ENCODE results near the gene TIE1. TPM values are rescaled to one million over a fixed set of nuclear protein-coding genes. Genes with fewer than 3 reads are reported as not detected.

Gene TIE1
- total and polyA plus RNA-seq, 2 of the 13 experiments (the other 11 are each of a cell fraction or from before 2014, with no cell fraction given) = 0.58 to 0.84 TPM

DNA sequence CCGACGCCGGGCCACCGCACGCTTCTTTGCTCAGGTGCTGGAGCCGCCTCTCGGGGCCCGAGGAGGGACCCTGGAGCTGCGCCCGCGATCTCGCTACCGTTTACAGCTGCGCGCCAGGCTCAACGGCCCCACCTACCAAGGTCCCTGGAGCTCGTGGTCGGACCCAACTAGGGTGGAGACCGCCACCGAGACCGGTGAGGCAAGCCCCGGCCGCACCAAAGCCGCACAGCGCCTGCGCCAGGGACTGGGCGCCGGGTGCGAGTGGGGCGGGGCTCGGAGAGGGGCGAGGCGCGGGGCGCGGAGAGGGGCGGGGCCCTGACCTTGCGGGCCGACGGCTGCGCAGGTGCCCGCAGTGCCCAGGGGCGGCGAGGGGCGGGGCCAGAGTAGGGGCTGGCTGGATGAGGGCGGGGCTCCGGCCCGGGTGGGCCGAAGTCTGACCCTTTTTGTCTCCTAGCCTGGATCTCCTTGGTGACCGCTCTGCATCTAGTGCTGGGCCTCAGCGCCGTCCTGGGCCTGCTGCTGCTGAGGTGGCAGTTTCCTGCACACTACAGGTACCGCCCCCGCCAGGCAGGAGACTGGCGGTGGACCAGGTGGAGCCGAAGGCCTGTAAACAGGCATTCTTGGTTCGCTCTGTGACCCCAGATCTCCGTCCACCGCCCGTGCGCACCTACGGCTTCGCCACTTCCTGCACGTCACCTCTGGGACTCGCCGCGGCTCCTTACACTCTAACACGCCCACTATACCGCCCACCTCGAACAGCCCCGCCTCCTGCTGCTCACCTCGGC lies 48.2 kb downstream of the TIE1 start (continued):
- TF ChIP-seq ZNF607 (CRISPR knock-in tag; IDR thresholded peaks at IDR 0.05; ENCODE audit: borderline replicate concordance) (peak; percentile 64; the same call in 1 of the 2 replicates), ZNF383 (CRISPR knock-in tag; IDR thresholded peaks at IDR 0.05; ENCODE audit: borderline replicate concordance) (no peak), DNMT1 (CRISPR knock-in tag; IDR thresholded peaks at IDR 0.05) (peak; percentile 48; the same call in 1 of the 2 replicates), KDM4B (CRISPR knock-in tag; IDR thresholded peaks at IDR 0.05) (peak; percentile 58; the same call in 1 of the 2 replicates), ARID2 (CRISPR knock-in tag; IDR thresholded peaks at IDR 0.05; ENCODE audit: borderline replicate concordance) (0 out of 2 replicates have a peak, but pooled peaks have one; percentile 27), AKAP8 (CRISPR knock-in tag; IDR thresholded peaks at IDR 0.05) (0 out of 2 replicates have a peak, but pooled peaks have one; percentile 63), SP4 (CRISPR knock-in tag; IDR thresholded peaks at IDR 0.05) (peak; percentile 90), SOX5 (CRISPR knock-in tag; IDR thresholded peaks at IDR 0.05; ENCODE audit: borderline replicate concordance) (peak; percentile 45; the same call in 1 of the 2 replicates), SNRNP70 (IDR thresholded peaks at IDR 0.05; ENCODE audit: low read depth, low read length) (no peak), ZNF468 (CRISPR knock-in tag; IDR thresholded peaks at IDR 0.05) (no peak), HOXD1 (CRISPR knock-in tag; IDR thresholded peaks at IDR 0.05) (peak; percentile 35; the same call in 1 of the 2 replicates), ZSCAN9 (CRISPR knock-in tag; IDR thresholded peaks at IDR 0.05; ENCODE audit: borderline replicate concordance) (no peak), ZNF576 (CRISPR knock-in tag; IDR thresholded peaks at IDR 0.05) (no peak), CSRNP1 (CRISPR knock-in tag; IDR thresholded peaks at IDR 0.05) (peak; percentile 73; the same call in 1 of the 2 replicates), ZFP91 (CRISPR knock-in tag; IDR thresholded peaks at IDR 0.05; ENCODE audit: borderline replicate concordance) (peak; percentile 90; the same call in 1 of the 2 replicates), JUND (CRISPR knock-in tag; IDR thresholded peaks at IDR 0.05) (no peak), KLF13 (CRISPR knock-in tag; IDR thresholded peaks at IDR 0.05) (0 out of 2 replicates have a peak, but pooled peaks have one; percentile 43), ETV6 (CRISPR knock-in tag; conservative IDR thresholded peaks at IDR 0.05) (peak; percentile 27)
- TF ChIP-seq, protein P1, sequence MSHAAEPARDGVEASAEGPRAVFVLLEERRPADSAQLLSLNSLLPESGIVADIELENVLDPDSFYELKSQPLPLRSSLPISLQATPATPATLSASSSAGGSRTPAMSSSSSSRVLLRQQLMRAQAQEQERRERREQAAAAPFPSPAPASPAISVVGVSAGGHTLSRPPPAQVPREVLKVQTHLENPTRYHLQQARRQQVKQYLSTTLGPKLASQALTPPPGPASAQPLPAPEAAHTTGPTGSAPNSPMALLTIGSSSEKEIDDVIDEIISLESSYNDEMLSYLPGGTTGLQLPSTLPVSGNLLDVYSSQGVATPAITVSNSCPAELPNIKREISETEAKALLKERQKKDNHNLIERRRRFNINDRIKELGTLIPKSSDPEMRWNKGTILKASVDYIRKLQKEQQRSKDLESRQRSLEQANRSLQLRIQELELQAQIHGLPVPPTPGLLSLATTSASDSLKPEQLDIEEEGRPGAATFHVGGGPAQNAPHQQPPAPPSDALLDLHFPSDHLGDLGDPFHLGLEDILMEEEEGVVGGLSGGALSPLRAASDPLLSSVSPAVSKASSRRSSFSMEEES (CRISPR knock-in tag; IDR thresholded peaks at IDR 0.05) = 0 out of 2 replicates have a peak, but pooled peaks have one; percentile 24
- TF ChIP-seq, protein P2, sequence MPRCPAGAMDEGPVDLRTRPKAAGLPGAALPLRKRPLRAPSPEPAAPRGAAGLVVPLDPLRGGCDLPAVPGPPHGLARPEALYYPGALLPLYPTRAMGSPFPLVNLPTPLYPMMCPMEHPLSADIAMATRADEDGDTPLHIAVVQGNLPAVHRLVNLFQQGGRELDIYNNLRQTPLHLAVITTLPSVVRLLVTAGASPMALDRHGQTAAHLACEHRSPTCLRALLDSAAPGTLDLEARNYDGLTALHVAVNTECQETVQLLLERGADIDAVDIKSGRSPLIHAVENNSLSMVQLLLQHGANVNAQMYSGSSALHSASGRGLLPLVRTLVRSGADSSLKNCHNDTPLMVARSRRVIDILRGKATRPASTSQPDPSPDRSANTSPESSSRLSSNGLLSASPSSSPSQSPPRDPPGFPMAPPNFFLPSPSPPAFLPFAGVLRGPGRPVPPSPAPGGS (CRISPR knock-in tag; IDR thresholded peaks at IDR 0.05) = peak; percentile 63; the same call in 1 of the 2 replicates
- TF ChIP-seq, protein P3, sequence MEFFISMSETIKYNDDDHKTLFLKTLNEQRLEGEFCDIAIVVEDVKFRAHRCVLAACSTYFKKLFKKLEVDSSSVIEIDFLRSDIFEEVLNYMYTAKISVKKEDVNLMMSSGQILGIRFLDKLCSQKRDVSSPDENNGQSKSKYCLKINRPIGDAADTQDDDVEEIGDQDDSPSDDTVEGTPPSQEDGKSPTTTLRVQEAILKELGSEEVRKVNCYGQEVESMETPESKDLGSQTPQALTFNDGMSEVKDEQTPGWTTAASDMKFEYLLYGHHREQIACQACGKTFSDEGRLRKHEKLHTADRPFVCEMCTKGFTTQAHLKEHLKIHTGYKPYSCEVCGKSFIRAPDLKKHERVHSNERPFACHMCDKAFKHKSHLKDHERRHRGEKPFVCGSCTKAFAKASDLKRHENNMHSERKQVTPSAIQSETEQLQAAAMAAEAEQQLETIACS (CRISPR knock-in tag; IDR thresholded peaks at IDR 0.05) = 0 out of 2 replicates have a peak, but pooled peaks have one; percentile 34

All from HepG2 (cell line).